PC-3 (cell line): ENCODE results near the gene ARRB1. TPM values are rescaled to one million over a fixed set of nuclear protein-coding genes. Genes with fewer than 3 reads are reported as not detected.

Experiments
- ATAC-seq: fragments of 200-7000 bp; cut with Tn5 transposase; 2 replicates; pipeline ENCODE4 v1.9.1; 2020; ENCODE audit warnings: mild to moderate bottlenecking, moderate library complexity
- BruUV-seq: library from RNA; stranded (reverse); fragments of 400-500 nt; replicated peaks from 2 replicates; lab custom pipeline; 2021; lab: Mats Ljungman, UMichigan
- CTCF ChIA-PET: fragments of 300-600 bp; sonication (Branson Sonifier 250); formaldehyde crosslinking; loops from one replicate; lab custom pipeline; 2022; ENCODE audit warnings: antibody characterized with exemption; lab: Charles Lee
- POLR2A ChIA-PET: fragments of 300-600 bp; sonication (Branson Sonifier 250); formaldehyde crosslinking; loops from one replicate; lab custom pipeline; 2022; ENCODE audit warnings: antibody characterized with exemption; ENCODE audit not compliant: unreplicated experiment; lab: Charles Lee
- DNase-seq: peaks from one replicate; pipeline ENCODE4 v3.0.0-alpha.2; 2015
- H2AFZ ChIP-seq: fragments of 300-600 bp; sonication (generic); 2 replicates; pipeline ENCODE4 v1.6.0; 2016; ENCODE audit warnings: antibody characterized with exemption, low read length
- H3F3A ChIP-seq: fragments of 300-600 bp; sonication (generic); one replicate; pipeline ENCODE4 v1.6.0; 2017; ENCODE audit warnings: antibody characterized with exemption, low read length, control low read depth, mild to moderate bottlenecking; ENCODE audit not compliant: unreplicated experiment
- H3K27ac ChIP-seq: fragments of 300-600 bp; sonication (generic); 2 replicates; pipeline ENCODE4 v1.5.1; 2016; ENCODE audit warnings: mild to moderate bottlenecking, low read length
- H3K27me3 ChIP-seq: fragments of 300-600 bp; sonication (generic); 2 replicates; pipeline ENCODE4 v1.6.1; 2016; ENCODE audit warnings: low read length, mixed read lengths
- H3K36me3 ChIP-seq: fragments of 300-600 bp; sonication (generic); 2 replicates; pipeline ENCODE4 v1.6.1; 2016; ENCODE audit warnings: low read depth, mixed run types, low read length, mixed read lengths
- H3K4me1 ChIP-seq: fragments of 300-600 bp; sonication (generic); 2 replicates; pipeline ENCODE4 v1.5.1; 2016; ENCODE audit warnings: low read length; ENCODE audit not compliant: insufficient read depth
- H3K4me2 ChIP-seq: fragments of 300-600 bp; sonication (generic); 2 replicates; pipeline ENCODE4 v1.6.0; 2016; ENCODE audit warnings: low read length
- H3K4me3 ChIP-seq: fragments of 300-600 bp; sonication (generic); 2 replicates; pipeline ENCODE4 v1.5.1; 2016; ENCODE audit warnings: mild to moderate bottlenecking, low read length, mixed read lengths
- H3K79me2 ChIP-seq: fragments of 300-600 bp; sonication (generic); 2 replicates; pipeline ENCODE4 v1.6.1; 2017; ENCODE audit warnings: low read length, mixed read lengths
- H3K9ac ChIP-seq: fragments of 300-600 bp; sonication (generic); 2 replicates; pipeline ENCODE4 v1.6.0; 2016; ENCODE audit warnings: mild to moderate bottlenecking, low read length
- H3K9me2 ChIP-seq: fragments of 300-600 bp; sonication (generic); replicated peaks from 2 replicates; pipeline ENCODE4 v1.6.1; 2016; ENCODE audit warnings: mixed run types, low read length, mixed read lengths
- H3K9me3 ChIP-seq: fragments of 300-600 bp; sonication (generic); 2 replicates; pipeline ENCODE4 v1.6.1; 2016; ENCODE audit warnings: low read length, mixed read lengths
- H4K20me1 ChIP-seq: fragments of 300-600 bp; sonication (generic); 2 replicates; pipeline ENCODE4 v1.6.1; 2016; ENCODE audit warnings: low read length, mixed read lengths
- CTCF ChIP-seq: fragments of 300-600 bp; sonication (generic); conservative IDR thresholded peaks from 2 replicates; pipeline ENCODE4 v1.5.1; 2017; ENCODE audit warnings: antibody characterized with exemption, low read depth, mild to moderate bottlenecking, low read length
- EZH2 ChIP-seq: fragments of 300-600 bp; sonication (generic); IDR thresholded peaks from one replicate; pipeline ENCODE4 v1.6.1; 2017; ENCODE audit warnings: antibody characterized with exemption, mild to moderate bottlenecking, low read length; ENCODE audit not compliant: unreplicated experiment
- EZH2phosphoT487 ChIP-seq: fragments of 300-600 bp; sonication (generic); IDR thresholded peaks from 2 replicates; pipeline ENCODE4 v1.6.1; 2018; ENCODE audit warnings: mild to moderate bottlenecking, antibody characterized with exemption, low read length, borderline replicate concordance
- intact Hi-C: fragments of 100-400 bp; cut with micrococcal nuclease; formaldehyde crosslinking; loops from 2 replicates; pipeline ENCODE4 v1.9.0; 2023
- total RNA-seq: library from RNA; depleted of rRNA; stranded (reverse); fragments of >200 nt; gene quantifications from 2 replicates; pipeline ENCODE4 v1.2.3, GENCODE V29; 2014

ARRB1 gene
- total RNA-seq, 1 experiment from 2014 or later, result 19.1 TPM

GRCh38 chr11:75315439-75315805 lies 36.0 kb downstream of the ARRB1 start:
- TF ChIP-seq EZH2 (no peak), EZH2phosphoT487 (no peak), CTCF (no peak)
- Histone ChIP-seq H3F3A (no peaks in the 10 kb centered on the region), H3K9me3 (no peaks in the 10 kb centered on the region), H3K79me2 (no peaks in the 10 kb centered on the region), H3K36me3 (no peaks in the 10 kb centered on the region), H3K9ac (no peak overlapping the region), H3K9me2 (no peaks in the 10 kb centered on the region), H2AFZ (no peak overlapping the region), H3K4me1 (peaks cover 14% of the 10 kb centered on the region; the same call in 1 of the 2 replicates), H3K27me3 (no peaks in the 10 kb centered on the region), H3K27ac (no peak overlapping the region), H3K4me3 (no peak overlapping the region), H3K4me2 (no peak overlapping the region), H4K20me1 (no peaks in the 10 kb centered on the region)
- BruUV-seq, result no TSS peak
- ChIA-PET POLR2A (no interaction called here), CTCF (no interaction called here)
- DNase-seq (no peak), ATAC-seq (no peak)
- intact Hi-C loops, result no loop called here

GRCh38 chr11:75314771-75315438 lies 36.6 kb downstream of the ARRB1 start:
- H2AFZ ChIP-seq, result no peak overlapping the region
- H3K79me2 ChIP-seq, result no peaks in the 10 kb centered on the region
- no peak overlapping the region for H3K9ac ChIP-seq
- H3K9me3 ChIP-seq, result no peaks in the 10 kb centered on the region
- ATAC-seq (no peak), DNase-seq (no peak)
- H3K27ac ChIP-seq, result no peak overlapping the region
- no peak for TF ChIP-seq EZH2phosphoT487
- intact Hi-C loops, result no loop called here
- H3K4me2 ChIP-seq, result no peak overlapping the region
- BruUV-seq, result no TSS peak
- no peaks in the 10 kb centered on the region for H3K36me3 ChIP-seq
- POLR2A ChIA-PET, result no interaction called here
- H3K9me2 ChIP-seq, result no peaks in the 10 kb centered on the region
- peaks cover 14% of the 10 kb centered on the region; the same call in 1 of the 2 replicates for H3K4me1 ChIP-seq
- no peaks in the 10 kb centered on the region for H4K20me1 ChIP-seq
- CTCF ChIA-PET, result no interaction called here
- H3K27me3 ChIP-seq, result no peaks in the 10 kb centered on the region
- no peaks in the 10 kb centered on the region for H3F3A ChIP-seq
- no peak overlapping the region for H3K4me3 ChIP-seq

- intact Hi-C loops, result no loop called here
- ATAC-seq, result peak; percentile 92
- POLR2A ChIA-PET, result no interaction called here
- Histone ChIP-seq H3K79me2 (no peaks in the 10 kb centered on the region), H3K4me2 (no peak overlapping the region), H3K9me3 (no peaks in the 10 kb centered on the region), H2AFZ (no peak overlapping the region), H3K36me3 (no peaks in the 10 kb centered on the region), H4K20me1 (no peaks in the 10 kb centered on the region), H3F3A (no peaks in the 10 kb centered on the region), H3K27me3 (no peaks in the 10 kb centered on the region), H3K9me2 (no peaks in the 10 kb centered on the region), H3K27ac (no peak overlapping the region), H3K4me1 (peaks cover 6% of the 10 kb centered on the region; the same call in 1 of the 2 replicates), H3K9ac (no peak overlapping the region), H3K4me3 (no peak overlapping the region)
- CTCF ChIA-PET, result no interaction called here
- TF ChIP-seq EZH2phosphoT487 (no peak), CTCF (no peak), EZH2 (no peak)
- peak; percentile 25 for DNase-seq
- BruUV-seq, result no TSS peak
These were observed 37.8 kb downstream of the ARRB1 start for GRCh38 chr11:75313513-75314272.
